Measurements from ENCODE around the gene BCL2L13. TPM values are rescaled to one million over a fixed set of nuclear protein-coding genes. Genes with fewer than 3 reads are reported as not detected.

Gene BCL2L13
- total RNA-seq, 1 experiment from 2014 or later = 81.8 TPM

- no peaks in the 10 kb centered on the region for H3K36me3 ChIP-seq
- H3K9me3 ChIP-seq (replicated peaks) = no peaks in the 10 kb centered on the region; the same call in 1 of the 2 replicates
- no peak for DNase-seq (ENCODE audit: low read depth in 1 of 2, low spot score in 2 of 2)
- peak overlapping the region; percentile 73 for H3K4me3 ChIP-seq
- peaks cover 22% of the 10 kb centered on the region for H3K4me1 ChIP-seq (replicated peaks)
- H3K27ac ChIP-seq = no peak overlapping the region
- no peaks in the 10 kb centered on the region for H3K27me3 ChIP-seq (replicated peaks)
These were observed 134.5 kb downstream of the BCL2L13 start for GRCh38 chr22:17772958-17773605.

GRCh38 chr22:17773606-17774205 lies 135.1 kb downstream of the BCL2L13 start:
- Histone ChIP-seq H3K27me3 (replicated peaks) (no peaks in the 10 kb centered on the region), H3K4me1 (replicated peaks) (peaks cover 22% of the 10 kb centered on the region), H3K9me3 (replicated peaks) (no peaks in the 10 kb centered on the region; the same call in 1 of the 2 replicates), H3K4me3 (peak overlapping the region; percentile 73), H3K27ac (no peak overlapping the region), H3K36me3 (no peaks in the 10 kb centered on the region)
- DNase-seq (ENCODE audit: low read depth in 1 of 2, low spot score in 2 of 2) = no peak

- DNase-seq (ENCODE audit: low read depth in 1 of 2, low spot score in 2 of 2) = no peak
- Histone ChIP-seq H3K4me3 (peak within 1 kb of the TSS; percentile 73), H3K9me3 (replicated peaks) (no peaks in the 10 kb centered on the region; the same call in 1 of the 2 replicates), H3K4me1 (replicated peaks) (peaks cover 22% of the 10 kb centered on the region), H3K27ac (no peak within 1 kb of the TSS), H3K27me3 (replicated peaks) (no peaks in the 10 kb centered on the region), H3K36me3 (no peaks in the 10 kb centered on the region)
These were observed 135.8 kb downstream of the BCL2L13 start, which contains the start of gene BID for GRCh38 chr22:17774206-17774925. Gene BID, minus strand, starts transcription at chr22:17774469. Its CDS starts 24,353 bp downstream, at chr22:17750116.

- H3K4me3 ChIP-seq = no peak overlapping the region
- no peaks in the 10 kb centered on the region for H3K27me3 ChIP-seq (replicated peaks)
- H3K27ac ChIP-seq = no peak overlapping the region
These were observed 136.5 kb downstream of the BCL2L13 start for GRCh38 chr22:17774926-17775685.

GRCh38 chr22:17775781-17776465 lies 137.4 kb downstream of the BCL2L13 start:
- H3K27ac ChIP-seq = no peak overlapping the region
- peaks cover 23% of the 10 kb centered on the region for H3K4me1 ChIP-seq (replicated peaks)
- no peaks in the 10 kb centered on the region; the same call in 1 of the 2 replicates for H3K9me3 ChIP-seq (replicated peaks)
- H3K36me3 ChIP-seq = no peaks in the 10 kb centered on the region
- H3K4me3 ChIP-seq = no peak overlapping the region
- DNase-seq (ENCODE audit: low read depth in 1 of 2, low spot score in 2 of 2) = no peak
- no peaks in the 10 kb centered on the region for H3K27me3 ChIP-seq (replicated peaks)

More at GRCh38 chr22:17774926-17775685, 136.5 kb downstream of the BCL2L13 start:
- peaks cover 22% of the 10 kb centered on the region for H3K4me1 ChIP-seq (replicated peaks)
- DNase-seq (ENCODE audit: low read depth in 1 of 2, low spot score in 2 of 2) = no peak
- H3K9me3 ChIP-seq (replicated peaks) = no peaks in the 10 kb centered on the region; the same call in 1 of the 2 replicates
- no peaks in the 10 kb centered on the region for H3K36me3 ChIP-seq

GRCh38 chr22:17777005-17777716 lies 138.6 kb downstream of the BCL2L13 start:
- no peaks in the 10 kb centered on the region; the same call in 1 of the 2 replicates for H3K9me3 ChIP-seq (replicated peaks)
- no peak overlapping the region for H3K27ac ChIP-seq
- H3K4me3 ChIP-seq = no peak overlapping the region
- H3K4me1 ChIP-seq (replicated peaks) = peaks cover 34% of the 10 kb centered on the region
- no peaks in the 10 kb centered on the region for H3K27me3 ChIP-seq (replicated peaks)
- no peak for DNase-seq (ENCODE audit: low read depth in 1 of 2, low spot score in 2 of 2)
- no peaks in the 10 kb centered on the region for H3K36me3 ChIP-seq

GRCh38 chr22:17777717-17778044 lies 139.1 kb downstream of the BCL2L13 start:
- Histone ChIP-seq H3K36me3 (no peaks in the 10 kb centered on the region), H3K9me3 (replicated peaks) (no peaks in the 10 kb centered on the region), H3K27ac (no peak overlapping the region), H3K27me3 (replicated peaks) (no peaks in the 10 kb centered on the region), H3K4me3 (no peak overlapping the region), H3K4me1 (replicated peaks) (peaks cover 33% of the 10 kb centered on the region)
- no peak for DNase-seq (ENCODE audit: low read depth in 1 of 2, low spot score in 2 of 2)

GRCh38 chr22:17778412-17778976 lies 139.9 kb downstream of the BCL2L13 start:
- H3K4me3 ChIP-seq = no peak overlapping the region
- no peaks in the 10 kb centered on the region for H3K36me3 ChIP-seq
- no peak for DNase-seq (ENCODE audit: low read depth in 1 of 2, low spot score in 2 of 2)
- no peak overlapping the region for H3K27ac ChIP-seq
- H3K27me3 ChIP-seq (replicated peaks) = no peaks in the 10 kb centered on the region
- H3K9me3 ChIP-seq (replicated peaks) = no peaks in the 10 kb centered on the region
- H3K4me1 ChIP-seq (replicated peaks) = peaks cover 25% of the 10 kb centered on the region

GRCh38 chr22:17779286-17780115 lies 140.9 kb downstream of the BCL2L13 start:
- no peaks in the 10 kb centered on the region for H3K27me3 ChIP-seq (replicated peaks)
- H3K4me3 ChIP-seq = no peak overlapping the region
- H3K27ac ChIP-seq = no peak overlapping the region
- no peaks in the 10 kb centered on the region for H3K36me3 ChIP-seq
- H3K9me3 ChIP-seq (replicated peaks) = no peaks in the 10 kb centered on the region
- no peak for DNase-seq (ENCODE audit: low read depth in 1 of 2, low spot score in 2 of 2)
- peaks cover 21% of the 10 kb centered on the region for H3K4me1 ChIP-seq (replicated peaks)

GRCh38 chr22:17780116-17780740 lies 141.7 kb downstream of the BCL2L13 start:
- H3K4me1 ChIP-seq (replicated peaks) = peaks cover 18% of the 10 kb centered on the region
- no peaks in the 10 kb centered on the region for H3K36me3 ChIP-seq
- no peak for DNase-seq (ENCODE audit: low read depth in 1 of 2, low spot score in 2 of 2)
- no peak overlapping the region for H3K4me3 ChIP-seq
- no peaks in the 10 kb centered on the region for H3K9me3 ChIP-seq (replicated peaks)
- no peaks in the 10 kb centered on the region for H3K27me3 ChIP-seq (replicated peaks)
- no peak overlapping the region for H3K27ac ChIP-seq
